ENCODE results near the gene SPATA3.
"Not testable (repeated sequence)": the region's sequence is repeated elsewhere in the genome, so short reads cannot be mapped to it uniquely, and the experiment has no call there.

Gene SPATA3

GRCh38 chr2:230998882-230999281 is 3.0 kb downstream of the SPATA3 start:
- no peak for DNase-seq (ENCODE audit: low spot score)

GRCh38 chr2:230999477-230999876 is 3.6 kb downstream of the SPATA3 start:
- DNase-seq (ENCODE audit: low spot score) = no peak

- DNase-seq (ENCODE audit: low spot score) = no peak
These were observed 4.4 kb downstream of the SPATA3 start for GRCh38 chr2:231000211-231000904.

- no peak for DNase-seq (ENCODE audit: low spot score)
These were observed 5.1 kb downstream of the SPATA3 start for GRCh38 chr2:231001036-231001435.

GRCh38 chr2:231001921-231002320 is 6.0 kb downstream of the SPATA3 start:
- DNase-seq (ENCODE audit: low spot score) = no peak

- no peak for DNase-seq (ENCODE audit: low spot score)
These were observed 6.7 kb downstream of the SPATA3 start for GRCh38 chr2:231002641-231003040.

- no peak for DNase-seq (ENCODE audit: low spot score)
These were observed 7.3 kb downstream of the SPATA3 start for GRCh38 chr2:231003186-231003585.

- DNase-seq (ENCODE audit: low spot score) = not testable (repeated sequence)
These were observed 9.0 kb downstream of the SPATA3 start for GRCh38 chr2:231004930-231005329.

GRCh38 chr2:231007286-231008098 is 11.6 kb downstream of the SPATA3 start:
- DNase-seq (ENCODE audit: low spot score) = no peak

- DNase-seq (ENCODE audit: low spot score) = no peak
These were observed 12.2 kb downstream of the SPATA3 start for GRCh38 chr2:231008131-231008530.

GRCh38 chr2:231009236-231009919 is 13.5 kb downstream of the SPATA3 start:
- DNase-seq (ENCODE audit: low spot score) = no peak

GRCh38 chr2:231010201-231010730 is 14.3 kb downstream of the SPATA3 start:
- DNase-seq (ENCODE audit: low spot score) = no peak

- DNase-seq (ENCODE audit: low spot score) = no peak
These were observed 15.6 kb downstream of the SPATA3 start for GRCh38 chr2:231011526-231011925.

GRCh38 chr2:231012463-231012862 is 16.5 kb downstream of the SPATA3 start:
- no peak for DNase-seq (ENCODE audit: low spot score)

GRCh38 chr2:231013820-231014219 is 17.9 kb downstream of the SPATA3 start:
- DNase-seq (ENCODE audit: low spot score) = no peak

GRCh38 chr2:231015478-231015877 is 19.6 kb downstream of the SPATA3 start:
- DNase-seq (ENCODE audit: low spot score) = no peak

GRCh38 chr2:231015926-231016325 is 20.0 kb downstream of the SPATA3 start:
- no peak for DNase-seq (ENCODE audit: low spot score)

GRCh38 chr2:231016566-231017230 is 20.8 kb downstream of the SPATA3 start:
- no peak for DNase-seq (ENCODE audit: low spot score)

GRCh38 chr2:231017231-231017598 is 21.3 kb downstream of the SPATA3 start:
- no peak for DNase-seq (ENCODE audit: low spot score)

GRCh38 chr2:231018184-231018583 is 22.3 kb downstream of the SPATA3 start:
- DNase-seq (ENCODE audit: low spot score) = no peak

GRCh38 chr2:231025059-231025458 is 29.1 kb downstream of the SPATA3 start:
- not testable (repeated sequence) for DNase-seq (ENCODE audit: low spot score)

- no peak for DNase-seq (ENCODE audit: low spot score)
These were observed 33.0 kb downstream of the SPATA3 start for GRCh38 chr2:231028889-231029288.

Data from ecto neural progenitor cell (in vitro differentiated cells).